Stimulated activated CD8-positive, alpha-beta memory T cell treated with anti-CD3 and anti-CD28 coated beads, Interleukin-4, amount 100 ng/mL, for 48 hours (primary cell): ENCODE results near the gene FARP1.

Experiments
- DNase-seq: peaks from one replicate; pipeline ENCODE4 v3.0.0-alpha.2; 2020

The FARP1 gene

DNA sequence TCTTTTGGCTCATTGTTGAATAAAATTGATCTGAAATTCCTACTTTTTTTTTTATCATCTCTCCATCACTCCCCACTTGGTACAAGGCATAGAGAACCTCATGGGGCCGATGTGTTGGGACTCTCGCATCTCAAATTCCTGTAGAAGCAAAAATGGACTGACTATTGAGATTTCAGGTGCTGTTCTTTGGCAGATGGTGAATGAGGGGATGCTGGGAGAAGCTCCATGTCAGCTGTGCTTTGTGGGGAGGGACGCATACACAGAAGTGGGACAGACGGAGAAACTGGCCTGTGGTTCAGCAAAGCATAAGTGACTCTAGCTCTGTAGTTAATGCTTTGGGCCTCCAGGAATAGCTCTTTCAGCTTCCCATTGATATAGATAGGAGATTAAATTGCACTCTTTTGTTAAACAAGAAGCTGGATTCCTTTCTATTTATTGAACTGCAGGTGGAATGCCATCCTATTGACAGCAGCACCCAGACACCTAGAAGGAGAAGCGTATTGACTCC lies 228.7 kb downstream of the FARP1 start:
- DNase-seq, result no peak

DNA sequence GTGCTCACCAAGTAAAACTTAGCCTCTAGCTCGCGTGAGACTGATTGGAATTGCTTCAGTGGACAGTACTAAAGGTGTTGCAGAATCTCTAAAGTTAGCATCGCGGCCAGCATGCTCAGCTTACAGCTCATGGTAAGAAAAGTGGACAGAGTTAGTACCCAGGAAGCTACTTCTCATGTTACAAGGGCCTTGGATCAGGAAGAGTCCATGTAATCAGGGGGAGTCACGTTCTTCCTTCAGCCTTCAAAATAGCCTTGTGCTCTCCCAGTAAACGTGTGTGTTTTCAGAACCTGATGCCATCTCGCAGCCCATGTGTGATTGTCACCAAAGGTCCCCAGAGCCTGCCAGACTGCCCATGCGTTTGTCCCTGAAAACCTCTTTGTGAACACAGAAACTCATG lies 230.0 kb downstream of the FARP1 start:
- no peak for DNase-seq

DNA sequence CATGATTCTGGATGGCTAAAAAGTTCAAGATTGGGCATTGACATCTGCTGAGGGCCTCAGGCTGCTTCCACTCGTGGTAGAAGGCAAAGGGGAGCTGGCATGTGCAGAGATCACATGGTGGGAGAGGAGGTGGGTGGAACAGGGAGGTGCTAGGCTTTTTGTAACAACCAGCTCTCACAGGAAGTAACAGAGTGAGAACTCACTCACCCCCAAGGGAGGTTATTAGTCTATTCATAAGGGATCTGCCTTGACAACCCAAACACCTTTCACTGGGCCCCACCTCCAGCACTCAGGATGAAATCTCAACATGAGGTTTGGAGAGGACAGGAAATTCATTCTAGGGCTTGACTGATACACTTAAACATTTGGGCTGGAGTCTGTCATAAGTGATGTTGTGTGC lies 231.9 kb downstream of the FARP1 start:
- no peak for DNase-seq

DNA sequence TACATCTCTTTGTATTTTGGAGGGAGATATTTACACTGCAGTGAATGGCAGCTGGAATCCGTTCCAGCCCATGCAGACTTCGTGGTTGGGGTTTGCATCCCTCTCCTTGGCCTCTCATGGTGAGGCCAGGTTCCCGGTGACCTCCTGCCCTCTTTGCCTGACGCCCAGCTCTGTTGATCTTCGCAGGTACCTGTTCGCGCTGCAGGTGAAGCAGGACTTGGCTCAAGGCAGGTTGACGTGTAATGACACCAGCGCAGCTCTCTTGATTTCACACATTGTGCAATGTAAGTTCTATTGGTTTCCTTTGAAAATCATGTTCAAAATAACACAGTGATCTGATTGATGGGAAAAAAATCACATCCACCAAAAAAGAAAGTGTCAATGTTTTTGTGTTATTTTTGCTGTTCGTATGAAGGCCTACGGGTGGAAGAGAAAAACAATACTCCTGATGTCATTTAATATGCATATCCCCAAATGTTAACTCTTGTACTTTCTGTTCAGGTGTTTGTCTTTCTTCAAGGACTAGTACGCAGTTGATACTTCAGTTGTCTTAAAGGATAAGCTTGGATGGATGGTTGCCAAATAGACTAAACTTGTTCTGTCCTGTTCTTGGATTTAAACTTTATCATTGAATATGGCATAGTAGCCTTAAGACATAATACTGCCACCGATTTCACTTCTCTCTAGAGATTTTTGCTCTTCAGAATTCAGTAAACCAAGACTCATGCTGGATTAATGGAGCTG lies 234.9 kb downstream of the FARP1 start:
- no peak for DNase-seq

DNA sequence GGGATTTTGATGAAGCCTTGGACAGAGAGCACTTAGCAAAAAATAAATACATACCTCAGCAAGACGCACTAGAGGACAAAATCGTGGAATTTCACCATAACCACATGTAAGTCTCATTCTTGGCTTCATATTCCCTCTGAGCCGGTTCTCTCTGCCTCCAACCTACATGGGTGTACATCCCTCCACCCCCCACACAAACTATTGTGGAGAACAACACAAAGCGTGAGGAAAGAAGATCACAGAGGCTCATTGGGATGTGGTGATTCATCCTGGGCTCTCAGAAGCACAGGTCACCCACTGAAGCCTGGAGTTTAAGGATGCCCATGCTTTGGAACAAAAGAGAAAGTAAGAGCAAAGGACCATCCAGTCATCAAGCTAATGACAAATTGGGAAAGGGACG lies 241.8 kb downstream of the FARP1 start:
- no peak for DNase-seq

DNA sequence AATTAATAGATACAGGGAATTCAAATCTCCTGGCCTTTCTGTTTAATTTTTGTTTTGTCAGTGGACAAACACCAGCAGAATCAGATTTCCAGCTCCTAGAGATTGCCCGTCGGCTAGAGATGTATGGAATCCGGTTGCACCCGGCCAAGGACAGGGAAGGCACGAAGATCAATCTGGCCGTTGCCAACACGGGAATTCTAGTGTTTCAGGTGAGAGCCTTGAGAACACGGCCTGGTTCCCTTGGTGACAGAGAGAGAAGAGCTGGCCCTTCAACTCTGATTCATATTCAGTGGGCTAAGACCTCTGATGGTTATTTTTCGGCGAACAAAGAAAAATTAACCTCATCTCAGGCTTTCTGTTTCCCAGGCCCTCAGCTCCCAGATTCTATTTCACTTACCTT lies 242.7 kb downstream of the FARP1 start:
- no peak for DNase-seq

DNA sequence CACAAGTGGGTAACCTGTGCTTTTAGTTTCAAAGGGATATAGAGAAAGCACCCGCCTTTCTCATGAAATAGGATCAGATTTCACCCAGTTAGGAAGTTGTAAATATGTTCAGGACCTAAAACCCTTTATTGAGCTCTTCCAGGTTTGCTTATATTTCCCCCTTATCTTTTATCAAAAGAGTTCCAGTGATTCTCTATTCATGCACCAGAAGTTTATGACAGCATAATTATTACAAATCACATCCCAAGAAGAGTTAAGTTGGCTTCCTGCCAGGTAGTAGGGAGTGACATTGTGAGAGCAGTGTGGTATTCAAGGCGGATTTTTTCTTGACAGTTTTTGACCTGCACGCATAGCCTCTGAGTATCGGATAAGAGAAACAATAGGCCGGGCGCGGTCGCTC lies 243.7 kb downstream of the FARP1 start:
- DNase-seq, result no peak

DNA sequence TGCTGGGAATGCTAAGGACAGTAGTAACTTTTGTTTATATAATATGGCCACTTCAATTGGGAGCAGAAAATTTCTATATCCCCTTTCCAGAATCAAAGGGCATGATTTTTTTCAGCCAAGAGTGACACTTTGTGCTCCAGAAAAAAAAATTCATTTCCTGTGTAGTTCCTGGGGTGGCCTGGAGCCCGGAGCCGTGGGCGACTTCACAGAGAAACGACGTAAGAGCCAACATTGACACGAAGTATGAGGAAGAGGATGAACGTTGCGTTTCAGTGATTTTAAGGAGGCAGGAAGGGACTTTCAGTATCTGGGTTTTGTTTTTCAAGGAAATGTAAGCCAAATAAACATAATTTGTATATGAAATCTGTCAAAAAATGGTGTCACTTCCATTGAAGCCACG lies 246.4 kb downstream of the FARP1 start:
- no peak for DNase-seq

DNA sequence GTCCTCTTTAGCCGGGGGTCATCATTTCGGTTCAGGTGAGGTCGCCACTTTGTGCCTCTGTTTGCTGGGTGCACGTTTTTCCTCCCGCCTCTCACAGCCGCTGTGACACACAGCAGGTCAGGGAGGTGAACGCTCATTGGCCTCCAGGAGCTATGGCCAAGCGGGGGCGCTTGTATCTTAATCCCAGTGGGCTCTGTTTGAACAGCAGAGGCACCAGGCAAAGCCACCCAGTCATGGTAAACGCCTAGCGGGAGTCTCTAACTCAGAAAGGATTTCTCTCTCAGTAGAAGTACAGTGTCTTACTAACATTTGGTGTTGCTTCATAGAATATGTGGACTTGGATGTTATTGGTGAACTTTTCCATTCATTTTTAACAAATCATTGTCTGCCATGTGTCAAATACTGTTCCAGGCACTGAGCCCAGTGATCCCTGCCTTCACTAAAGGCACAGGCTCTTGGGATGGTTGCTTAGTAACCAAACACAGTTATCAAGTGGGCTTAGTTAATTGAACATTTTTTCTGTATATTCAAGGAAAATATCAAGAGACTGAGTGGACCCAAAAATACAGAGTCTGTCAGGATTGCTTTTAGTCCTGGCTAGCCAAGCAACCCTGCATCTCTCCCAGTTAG lies 247.3 kb downstream of the FARP1 start:
- no peak for DNase-seq

DNA sequence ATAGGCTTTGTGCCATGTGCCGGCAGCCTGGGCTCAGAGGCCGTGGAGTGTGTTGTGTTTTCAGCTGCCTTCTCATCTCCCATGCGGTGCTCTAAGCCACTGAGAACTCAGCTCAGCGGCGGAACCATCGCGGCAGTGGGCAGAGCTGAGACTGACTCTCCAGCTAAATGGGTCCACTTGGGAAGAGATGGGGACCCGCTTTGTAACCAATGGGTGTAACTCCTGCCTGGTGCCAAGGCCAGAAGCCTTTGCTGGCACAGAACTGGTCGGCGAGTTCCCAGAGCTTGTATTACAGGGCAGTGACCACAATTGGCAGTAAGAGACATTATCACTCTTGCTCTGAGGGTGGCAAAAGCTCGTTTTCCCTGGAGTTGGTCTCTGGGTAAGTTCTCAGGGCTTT lies 251.0 kb downstream of the FARP1 start:
- DNase-seq, result no peak

DNA sequence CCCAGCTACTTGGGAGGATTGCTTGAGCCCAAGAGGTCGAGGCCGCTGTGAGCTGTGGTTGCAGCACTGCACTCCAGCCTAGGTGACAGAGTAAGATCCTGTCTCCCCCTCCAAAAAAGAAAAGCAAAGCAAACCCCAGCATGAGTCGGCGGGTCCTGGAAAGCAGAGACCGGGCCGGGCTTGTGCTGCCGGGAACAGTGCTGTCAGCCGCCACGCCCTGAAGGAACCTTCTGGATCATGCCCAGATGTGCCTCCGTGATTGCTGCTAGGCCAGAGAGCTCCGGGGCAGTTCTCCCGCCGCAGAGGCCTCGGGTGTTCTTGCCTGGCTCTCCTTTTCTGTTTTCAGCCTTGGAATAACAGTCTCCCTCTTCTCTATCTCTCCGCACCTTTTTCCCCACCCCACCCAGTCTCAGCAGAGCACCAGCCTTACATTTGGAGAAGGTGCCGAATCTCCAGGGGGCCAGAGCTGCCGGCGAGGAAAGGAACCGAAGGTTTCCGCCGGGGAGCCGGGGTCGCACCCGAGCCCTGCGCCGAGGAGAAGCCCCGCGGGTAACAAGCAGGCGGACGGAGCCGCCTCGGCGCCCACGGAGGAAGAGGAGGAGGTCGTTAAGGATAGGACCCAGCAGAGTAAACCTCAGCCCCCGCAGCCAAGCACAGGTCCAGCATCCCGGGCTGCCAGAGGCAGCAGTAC lies 252.1 kb downstream of the FARP1 start:
- DNase-seq, result no peak

DNA sequence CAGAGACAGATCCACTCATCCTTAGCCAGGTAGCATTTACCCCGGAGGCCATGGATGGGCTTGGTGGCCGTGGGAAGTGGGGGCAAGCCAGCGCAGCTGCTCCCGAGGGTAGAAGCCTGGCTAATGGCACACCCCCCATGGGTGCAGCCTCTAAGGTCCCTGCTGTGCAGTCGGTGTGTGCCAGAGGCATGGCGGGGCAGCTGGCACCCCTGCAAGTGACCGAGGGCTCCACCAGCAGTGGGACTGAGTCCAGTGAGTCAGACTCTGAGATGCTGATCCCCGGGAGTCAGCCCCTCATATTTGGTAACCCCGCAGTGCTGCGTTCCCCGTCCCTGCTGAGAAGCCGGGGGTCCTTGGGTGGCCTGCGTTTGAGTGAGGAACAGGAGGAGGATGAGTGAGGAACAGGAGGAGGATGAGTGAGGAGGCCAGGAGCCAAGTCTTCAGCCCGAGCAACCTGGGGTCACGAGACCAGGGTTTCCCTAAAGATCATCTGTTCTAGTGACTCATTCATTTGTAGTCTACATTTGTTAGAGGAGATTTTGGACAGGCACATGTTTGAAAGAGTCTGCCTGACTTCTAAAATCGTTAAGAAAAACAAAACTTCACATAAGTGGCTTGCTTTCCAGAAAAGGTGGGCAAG lies 253.3 kb downstream of the FARP1 start:
- DNase-seq, result no peak

DNA sequence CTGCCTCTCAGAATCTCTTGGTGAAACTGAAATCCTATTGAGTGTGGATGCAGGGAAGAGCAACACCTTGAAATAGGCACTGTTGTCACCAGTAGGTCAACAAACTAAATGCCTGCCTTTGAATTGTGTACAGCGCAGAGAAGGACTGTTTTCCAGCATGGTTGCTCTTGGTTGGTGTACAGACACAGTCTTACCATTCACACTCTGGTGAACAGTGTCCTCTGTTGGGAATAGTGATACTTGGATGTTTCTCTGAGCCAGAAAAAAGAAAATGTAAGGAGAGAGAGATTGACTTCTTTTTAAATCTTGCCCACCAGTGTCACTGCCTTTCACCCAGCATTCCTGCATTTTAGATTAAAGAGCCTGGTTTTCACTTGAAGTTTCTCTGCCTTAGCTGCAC lies 254.3 kb downstream of the FARP1 start:
- no peak for DNase-seq

DNA sequence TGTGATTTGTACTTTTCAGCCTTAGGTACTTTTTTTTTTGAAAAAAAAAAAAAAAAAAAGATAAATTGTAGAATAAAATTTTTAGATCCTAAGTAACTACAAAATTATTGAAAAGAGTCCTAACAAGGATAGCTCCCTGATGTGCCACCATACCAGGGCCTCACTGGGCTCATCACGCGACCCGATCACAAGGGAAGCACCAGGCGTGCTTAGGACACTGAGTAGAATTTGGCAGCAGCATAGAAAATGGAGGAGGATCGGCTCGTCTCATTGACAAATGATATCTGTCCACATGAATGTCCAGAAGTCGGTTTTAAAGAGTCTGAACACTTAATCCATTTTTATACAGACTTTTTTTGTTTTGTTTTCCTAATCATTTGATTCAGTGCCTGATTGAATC lies 255.0 kb downstream of the FARP1 start:
- no peak for DNase-seq

DNA sequence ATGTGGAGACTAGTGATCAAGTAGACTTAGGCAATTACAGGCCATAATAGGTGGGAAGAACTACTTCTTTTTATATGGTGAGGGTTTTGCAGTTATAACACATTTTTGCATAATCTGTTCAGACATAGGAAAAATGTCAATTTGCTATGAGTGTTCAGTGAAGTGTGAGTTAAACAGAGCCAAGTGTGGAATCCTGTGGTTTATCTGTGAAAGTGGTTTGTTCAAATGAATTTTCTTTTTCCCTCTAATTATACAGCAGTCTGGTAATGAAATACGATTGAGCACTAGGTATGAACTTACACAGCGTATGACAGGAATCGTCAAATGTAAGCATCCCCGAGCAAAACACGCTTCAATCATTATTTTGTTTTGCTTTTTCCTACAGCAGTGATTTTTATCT lies 255.7 kb downstream of the FARP1 start:
- DNase-seq, result no peak

DNA sequence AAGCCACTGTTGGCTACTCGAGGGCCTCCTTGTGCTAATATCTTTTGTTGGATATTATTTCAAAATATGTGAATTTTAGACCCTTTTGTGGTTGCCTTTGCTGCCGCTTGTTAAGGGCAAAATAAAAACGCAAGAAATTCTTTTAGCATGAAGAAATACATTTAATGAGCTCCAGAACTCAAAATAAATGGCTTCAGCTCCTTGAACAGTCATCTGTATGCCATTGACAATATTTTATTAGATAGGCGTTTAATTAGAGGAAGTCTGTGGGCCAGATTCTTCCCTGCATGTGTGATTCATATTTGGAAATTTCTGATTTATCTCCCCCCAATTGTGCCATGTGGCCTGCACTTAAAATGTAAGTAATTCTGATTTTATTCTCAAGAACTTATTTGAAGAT lies 256.9 kb downstream of the FARP1 start:
- no peak for DNase-seq

DNA sequence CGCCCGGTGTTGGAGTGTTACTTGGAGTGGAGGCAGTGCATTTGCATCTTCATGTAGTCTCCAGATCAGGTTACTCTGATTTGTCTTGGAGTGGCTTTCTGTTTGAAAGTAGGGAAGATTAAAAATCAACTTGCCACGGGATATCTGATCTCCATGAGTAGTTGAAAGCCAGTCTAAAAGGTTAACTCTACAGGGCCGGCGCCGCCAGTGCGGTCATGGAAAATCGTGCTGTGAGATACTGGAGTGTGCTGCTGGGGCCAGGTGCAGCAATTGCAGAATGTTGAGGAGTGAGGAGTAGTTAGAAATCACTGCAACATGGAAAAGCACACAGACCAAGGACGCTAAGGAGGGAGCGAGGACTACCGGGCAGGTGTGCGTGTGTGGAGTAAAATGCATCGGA lies 259.0 kb downstream of the FARP1 start:
- DNase-seq, result no peak

DNA sequence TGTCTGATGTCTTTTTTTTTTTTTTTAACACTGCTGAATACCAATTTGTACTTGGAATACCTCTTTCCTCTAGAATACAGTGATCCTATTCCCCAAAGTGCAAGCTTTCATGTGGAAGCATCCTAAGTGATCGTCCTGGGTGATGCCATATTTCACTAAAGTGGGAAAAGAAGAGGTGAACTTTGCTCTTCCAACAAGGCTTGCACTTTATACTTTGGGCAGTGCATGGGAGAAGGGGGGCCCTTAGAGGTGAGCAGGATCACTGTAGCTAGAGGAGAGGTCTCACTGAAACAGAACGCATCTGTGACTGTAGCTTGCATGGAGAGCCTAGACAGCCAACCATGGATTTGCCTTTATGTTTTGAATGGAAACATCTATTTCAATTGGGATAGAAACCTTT lies 260.2 kb downstream of the FARP1 start:
- no peak for DNase-seq

DNA sequence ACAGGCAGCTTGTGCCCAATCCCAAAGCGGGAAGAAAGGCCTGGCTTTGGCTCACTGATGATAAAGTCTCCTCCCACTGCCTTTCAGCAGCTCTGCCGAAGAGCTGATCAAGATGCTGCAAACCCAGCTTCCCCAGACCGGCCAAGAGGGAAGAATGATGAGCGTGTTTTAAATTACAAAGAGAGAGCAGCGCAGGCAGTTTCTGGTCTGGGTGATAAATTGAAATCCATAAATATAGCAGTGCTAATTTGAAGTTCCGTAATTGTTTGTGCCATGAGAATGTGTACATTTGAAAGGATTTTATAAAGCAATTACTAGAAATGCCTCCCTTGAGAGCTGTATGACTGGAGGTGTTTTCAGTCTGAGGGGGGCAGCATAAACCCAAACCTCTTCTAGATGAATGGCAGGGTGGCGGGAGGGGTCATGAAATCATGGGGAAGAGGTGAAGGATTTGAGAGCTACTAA lies 262.2 kb downstream of the FARP1 start:
- DNase-seq, result no peak

DNA sequence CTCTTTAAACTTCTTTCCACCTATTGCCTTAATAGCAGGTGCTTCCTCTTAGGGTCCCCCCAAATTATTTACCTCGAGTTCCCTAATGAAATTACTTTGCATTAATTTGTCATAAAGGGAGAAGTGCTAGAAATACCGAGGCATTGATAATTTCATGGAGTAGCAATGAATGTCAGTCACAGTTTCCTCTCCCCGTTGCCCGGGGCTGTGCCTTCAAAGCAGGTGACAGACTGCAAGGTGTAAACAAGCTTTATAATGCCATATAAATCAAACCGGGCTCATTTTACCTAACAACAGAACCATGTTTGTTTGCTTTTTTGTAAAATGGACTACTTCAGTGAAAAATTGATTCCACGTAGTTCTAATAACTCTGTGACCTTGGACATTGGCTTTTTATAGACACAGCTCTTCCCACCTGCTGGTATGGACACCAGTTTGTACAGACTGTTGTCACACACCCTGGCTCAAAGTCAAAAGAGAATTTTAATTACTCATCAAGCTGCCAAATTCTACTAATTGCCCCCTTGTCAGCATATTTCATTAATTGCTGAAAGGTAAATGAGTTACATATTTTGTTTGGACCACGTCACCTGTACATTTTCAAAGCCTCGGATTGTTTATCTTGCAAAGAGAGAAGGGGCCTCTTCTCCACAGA lies 262.9 kb downstream of the FARP1 start:
- no peak for DNase-seq

DNA sequence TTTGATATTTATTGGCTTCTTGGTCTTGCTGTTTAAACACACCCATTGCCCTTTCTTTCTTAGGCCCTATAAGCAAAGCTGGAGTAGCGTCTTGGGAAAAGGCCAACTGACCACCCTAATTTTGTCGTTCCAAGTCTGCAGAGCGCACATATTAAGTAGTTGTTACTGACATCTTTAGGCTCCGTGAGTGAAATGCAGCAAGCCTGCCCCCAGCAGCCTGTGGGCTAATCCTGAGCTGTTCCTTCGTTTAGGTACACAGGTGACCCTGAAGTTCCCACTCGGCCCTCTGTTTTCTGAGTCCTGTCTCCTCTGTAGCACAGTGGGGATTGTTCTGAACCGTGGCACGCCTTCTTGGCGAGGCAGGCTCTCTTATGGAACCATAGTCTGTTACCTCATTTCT lies 263.5 kb downstream of the FARP1 start:
- no peak for DNase-seq

DNA sequence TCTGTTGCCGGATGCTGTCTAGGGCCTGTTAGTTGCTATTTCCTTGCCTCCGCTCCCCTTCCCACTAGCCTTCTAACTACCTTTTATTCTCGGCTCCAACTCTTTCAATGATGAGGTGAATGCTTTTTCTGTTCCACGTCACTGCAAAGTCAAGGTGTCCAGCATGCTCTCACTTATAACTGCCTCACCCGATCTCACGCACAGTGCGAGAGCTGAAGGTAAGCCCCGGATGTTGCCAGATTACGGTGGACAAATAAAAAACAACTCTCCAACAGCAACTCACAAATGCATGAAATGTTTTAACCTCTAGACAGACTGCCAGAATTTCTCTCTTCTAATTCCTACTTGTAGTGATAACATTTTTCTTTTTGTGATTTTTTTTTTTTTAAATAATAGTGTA lies 264.1 kb downstream of the FARP1 start:
- no peak for DNase-seq

DNA sequence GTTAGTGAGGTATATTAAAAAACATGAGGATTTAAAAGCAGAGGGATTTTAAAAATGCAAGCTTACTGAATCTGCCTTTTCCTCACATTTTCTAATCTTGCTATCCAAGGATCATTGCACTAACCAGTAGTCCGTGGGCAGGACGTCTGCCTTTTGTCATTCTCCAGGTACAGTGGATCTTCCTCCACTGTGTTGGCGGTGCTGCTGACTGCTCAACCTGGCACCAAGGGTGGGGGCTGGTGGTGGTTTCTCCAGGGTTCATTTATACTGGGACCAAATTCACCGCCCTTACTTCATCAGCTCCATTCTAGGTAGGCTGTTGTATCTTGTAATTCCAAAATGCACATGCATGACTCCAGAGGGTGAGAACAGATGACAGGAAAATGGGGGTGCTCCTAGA lies 264.7 kb downstream of the FARP1 start:
- no peak for DNase-seq
